ENCODE data around the gene FBXW8.

GRCh38 chr12:117042862-117043261 lies 132.1 kb downstream of the FBXW8 start:
- TF ChIP-seq POLR2A (IDR thresholded peaks at IDR 0.05) (no peak), CTCF (IDR thresholded peaks at IDR 0.05) (no peak), POLR2AphosphoS5 (IDR thresholded peaks at IDR 0.05) (no peak)
